Caco-2 (cell line): ENCODE results near the gene ZIC2. TPM values are rescaled to one million over a fixed set of nuclear protein-coding genes. Genes with fewer than 3 reads are reported as not detected.

Source experiments
- BruUV-seq: library from RNA; stranded (reverse); fragments of 400-500 nt; replicated peaks from 2 replicates; lab custom pipeline; 2021; lab: Mats Ljungman, UMichigan
- CTCF ChIA-PET: fragments of 300-600 bp; sonication (Branson Sonifier 250); formaldehyde crosslinking; loops from one replicate; lab custom pipeline; 2022; ENCODE audit warnings: antibody characterized with exemption; lab: Charles Lee
- POLR2A ChIA-PET: fragments of 300-600 bp; sonication (Branson Sonifier 250); formaldehyde crosslinking; loops from one replicate; lab custom pipeline; 2022; ENCODE audit warnings: antibody characterized with exemption; lab: Charles Lee
- DNase-seq, 2 experiments: peaks; one replicate each; pipeline versions ENCODE4 v3.0.0 to v3.0.0-alpha.2; 2020 to 2022
- H3K27me3 ChIP-seq: replicated peaks from 2 replicates; pipeline ENCODE4 v1.6.0; 2011; ENCODE audit warnings: low read length; ENCODE audit not compliant: control insufficient read depth, insufficient read depth
- H3K36me3 ChIP-seq: 2 replicates; pipeline ENCODE4 v1.5.1; 2011; ENCODE audit warnings: low read length; ENCODE audit not compliant: control insufficient read depth, insufficient read depth
- H3K4me1 ChIP-seq: fragments of 250-450 bp; sonication (Bioruptor Pico); 2 replicates; pipeline ENCODE4 v1.5.1; 2020; ENCODE audit warnings: mild to moderate bottlenecking
- H3K4me3 ChIP-seq: 2 replicates; pipeline ENCODE4 v1.5.1; 2011; ENCODE audit warnings: low read depth, mild to moderate bottlenecking, control low read depth, low read length
- H3K9me3 ChIP-seq: fragments of 250-450 bp; sonication (Bioruptor Pico); 2 replicates; pipeline ENCODE4 v1.5.1; 2020; ENCODE audit warnings: mild to moderate bottlenecking, moderate library complexity
- H3K27ac Mint-ChIP-seq: one replicate; pipeline ENCODE4 v1.8.0; 2022; ENCODE audit warnings: mixed read lengths; ENCODE audit not compliant: unreplicated experiment
- H3K27me3 Mint-ChIP-seq: one replicate; pipeline ENCODE4 v1.8.0; 2022; ENCODE audit warnings: mixed read lengths; ENCODE audit not compliant: insufficient read depth, unreplicated experiment
- H3K36me3 Mint-ChIP-seq: one replicate; pipeline ENCODE4 v1.8.0; 2022; ENCODE audit warnings: mild to moderate bottlenecking, mixed read lengths; ENCODE audit not compliant: insufficient read depth, unreplicated experiment
- H3K4me1 Mint-ChIP-seq: one replicate; pipeline ENCODE4 v1.8.0; 2022; ENCODE audit warnings: low read depth, mixed read lengths; ENCODE audit not compliant: unreplicated experiment
- H3K4me3 Mint-ChIP-seq: one replicate; pipeline ENCODE4 v1.8.0; 2022; ENCODE audit warnings: mild to moderate bottlenecking, moderate library complexity, mixed read lengths; ENCODE audit not compliant: unreplicated experiment
- H3K9me3 Mint-ChIP-seq: one replicate; pipeline ENCODE4 v1.8.0; 2022; ENCODE audit warnings: mixed read lengths; ENCODE audit not compliant: unreplicated experiment
- CTCF ChIP-seq, 2 experiments: fragments of 200-600 bp in 1 of 2; IDR thresholded peaks; 1 replicate in 1 of 2; 2 replicates in 1 of 2; pipeline versions ENCODE4 v1.5.1 to v1.8.0; 2011 to 2022; ENCODE audit warnings: antibody characterized with exemption in 1 of 2, control low read depth in 1 of 2, inconsistent platforms in 1 of 2, low read depth in 1 of 2, low read length in 1 of 2, mild to moderate bottlenecking in 1 of 2, moderate library complexity in 1 of 2; ENCODE audit not compliant: insufficient read depth in 1 of 2, severe bottlenecking in 1 of 2, unreplicated experiment in 1 of 2
- intact Hi-C: fragments of 100-400 bp; cut with micrococcal nuclease; formaldehyde crosslinking; loops from one replicate; pipeline ENCODE4 v1.10.0; 2022; ENCODE audit not compliant: unreplicated experiment
- total RNA-seq: library from RNA; stranded (reverse); gene quantifications from 2 replicates; pipeline ENCODE4 v1.2.3, GENCODE V29; 2022

ZIC2 gene
- total RNA-seq, 1 experiment from 2014 or later, result 1.3 TPM

- peaks cover 7% of the 10 kb centered on the region for H3K27me3 ChIP-seq
- H3K4me1 ChIP-seq, result peaks cover 5% of the 10 kb centered on the region; the same call in 1 of the 2 replicates
- no peak for DNase-seq
- H3K27me3 Mint-ChIP-seq, result peaks cover 48% of the 10 kb centered on the region
- H3K9me3 Mint-ChIP-seq, result no peaks in the 10 kb centered on the region
- no peak overlapping the region for H3K4me3 Mint-ChIP-seq
- H3K36me3 ChIP-seq, result no peaks in the 10 kb centered on the region
- no peak overlapping the region for H3K4me3 ChIP-seq
- peaks cover 5% of the 10 kb centered on the region for H3K36me3 Mint-ChIP-seq
- no TSS peak for BruUV-seq
- H3K9me3 ChIP-seq, result no peaks in the 10 kb centered on the region
- intact Hi-C loops, result no loop called here
- H3K27ac Mint-ChIP-seq, result no peak overlapping the region
- TF ChIP-seq CTCF (IDR thresholded peaks at IDR 0.05; ENCODE audit: insufficient read depth in 1 of 2, low read depth in 1 of 2, low read length in 1 of 2, severe bottlenecking in 1 of 2, unreplicated experiment in 1 of 2), result no peak
- peaks cover 7% of the 10 kb centered on the region for H3K4me1 Mint-ChIP-seq
- CTCF ChIA-PET, result no interaction called here
- POLR2A ChIA-PET, result no interaction called here
Observed at GRCh38 chr13:99973808-99974185, 7.8 kb upstream of the ZIC2 start.

GRCh38 chr13:99974296-99974938, 7.2 kb upstream of the ZIC2 start:
- Histone ChIP-seq H3K27me3 (peaks cover 6% of the 10 kb centered on the region), H3K4me3 (no peak overlapping the region), H3K4me1 (no peaks in the 10 kb centered on the region), H3K9me3 (no peaks in the 10 kb centered on the region), H3K36me3 (no peaks in the 10 kb centered on the region)
- no peak overlapping the region for H3K27ac Mint-ChIP-seq
- peaks cover under 1% of the 10 kb centered on the region for H3K4me1 Mint-ChIP-seq
- H3K4me3 Mint-ChIP-seq, result no peak overlapping the region
- BruUV-seq, result no TSS peak
- H3K9me3 Mint-ChIP-seq, result no peaks in the 10 kb centered on the region
- DNase-seq, result no peak
- peaks cover 45% of the 10 kb centered on the region for H3K27me3 Mint-ChIP-seq
- H3K36me3 Mint-ChIP-seq, result peaks cover 5% of the 10 kb centered on the region
- ChIA-PET CTCF (no interaction called here), POLR2A (no interaction called here)
- intact Hi-C loops, result no loop called here
- no peak for TF ChIP-seq CTCF (IDR thresholded peaks at IDR 0.05; ENCODE audit: insufficient read depth in 1 of 2, low read depth in 1 of 2, low read length in 1 of 2, severe bottlenecking in 1 of 2, unreplicated experiment in 1 of 2)

GRCh38 chr13:99974939-99975561, 6.5 kb upstream of the ZIC2 start:
- peaks cover 5% of the 10 kb centered on the region for H3K36me3 Mint-ChIP-seq
- H3K4me3 ChIP-seq, result no peak overlapping the region
- POLR2A ChIA-PET, result no interaction called here
- BruUV-seq, result no TSS peak
- H3K27me3 ChIP-seq, result peaks cover 5% of the 10 kb centered on the region
- intact Hi-C loops, result loop anchor here (5.0 kb wide), 1 partner anchor 208 kb away; no protein-coding TSS in a partner anchor
- CTCF ChIA-PET, result no interaction called here
- no peaks in the 10 kb centered on the region for H3K4me1 ChIP-seq
- DNase-seq, result no peak
- H3K9me3 ChIP-seq, result no peaks in the 10 kb centered on the region
- no peak overlapping the region for H3K27ac Mint-ChIP-seq
- no peaks in the 10 kb centered on the region for H3K9me3 Mint-ChIP-seq
- no peak for TF ChIP-seq CTCF (IDR thresholded peaks at IDR 0.05; ENCODE audit: insufficient read depth in 1 of 2, low read depth in 1 of 2, low read length in 1 of 2, severe bottlenecking in 1 of 2, unreplicated experiment in 1 of 2)
- no peaks in the 10 kb centered on the region for H3K36me3 ChIP-seq
- H3K4me1 Mint-ChIP-seq, result no peaks in the 10 kb centered on the region
- peaks cover 41% of the 10 kb centered on the region for H3K27me3 Mint-ChIP-seq
- H3K4me3 Mint-ChIP-seq, result no peak overlapping the region
